Measurements from ENCODE around the gene L3MBTL4.

L3MBTL4 gene

DNA sequence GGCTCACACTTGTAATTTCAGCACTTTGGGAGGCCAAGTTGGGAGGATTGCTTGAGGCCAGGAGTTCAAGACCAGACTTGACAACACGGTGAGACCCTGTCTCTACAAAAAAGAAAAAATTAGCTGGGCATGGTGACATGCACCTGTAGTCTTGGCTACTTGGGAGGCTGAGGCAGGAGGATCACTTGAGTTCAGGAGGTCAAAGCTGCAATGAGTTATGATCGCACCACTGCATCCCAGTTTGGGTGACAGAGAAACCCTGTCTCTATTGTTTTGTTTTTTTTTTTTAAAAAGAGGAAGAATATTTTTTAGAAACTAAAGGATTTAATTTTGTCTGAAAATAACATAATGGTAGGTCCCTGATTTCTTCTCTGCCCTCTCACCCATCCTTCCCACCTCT, 440.0 kb downstream of the L3MBTL4 start:
- CTCF ChIA-PET, result interaction anchor here (1.4 kb wide), 2 partner anchors 10 to 14 kb away, joined by 3 to 4 read pairs; no protein-coding TSS in a partner anchor
- POLR2A ChIA-PET, result no interaction called here
- TF ChIP-seq CTCF (IDR thresholded peaks at IDR 0.05; ENCODE audit: control extremely low read depth, extremely low read depth, low read depth, missing control alignments), result no peak

DNA sequence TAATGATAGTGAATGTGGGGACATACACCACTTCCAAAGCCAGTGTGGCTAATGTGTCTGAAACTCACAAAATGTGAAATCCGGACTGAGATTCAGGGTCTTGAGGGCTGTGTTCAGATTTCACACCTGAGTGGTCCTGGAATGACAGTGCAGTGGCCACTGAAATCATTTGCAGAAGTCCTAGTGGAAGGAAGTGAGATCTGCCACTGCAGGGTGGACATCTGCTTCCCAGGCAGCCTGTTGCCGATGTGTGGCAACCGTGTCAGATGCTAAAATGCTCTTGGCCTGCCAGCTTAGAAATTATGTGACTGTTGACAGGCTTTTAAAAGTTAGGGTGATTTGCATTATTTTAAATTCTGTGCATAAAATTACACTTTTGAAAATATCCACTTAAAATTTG, 441.6 kb downstream of the L3MBTL4 start:
- no peak for DNase-seq (ENCODE audit: extremely low spot score)
- ChIA-PET POLR2A (no interaction called here), CTCF (interaction anchor here (1.0 to 1.9 kb wide), 5 partner anchors 9 to 82 kb away, joined by 3 to 18 read pairs (median 3); no protein-coding TSS in a partner anchor)
- no peak for TF ChIP-seq CTCF (IDR thresholded peaks at IDR 0.05; ENCODE audit: control extremely low read depth, extremely low read depth, low read depth, missing control alignments)

More for the DNA sequence above, 440.0 kb downstream of the L3MBTL4 start:
- DNase-seq (ENCODE audit: extremely low spot score), result no peak

GRCh38 chr18:5972298-5972697, 442.4 kb downstream of the L3MBTL4 start:
- CTCF ChIA-PET, result interaction anchor here (0.6 to 1.9 kb wide), 7 partner anchors 11 to 393 kb away, joined by 3 to 18 read pairs (median 3); no protein-coding TSS in a partner anchor

GRCh38 chr18:5969989-5970403, 444.7 kb downstream of the L3MBTL4 start:
- no peak for TF ChIP-seq CTCF (IDR thresholded peaks at IDR 0.05; ENCODE audit: control extremely low read depth, extremely low read depth, low read depth, missing control alignments)
- DNase-seq (ENCODE audit: extremely low spot score), result no peak
- CTCF ChIA-PET, result interaction anchor here (0.8 kb wide), 1 partner anchor 80 kb away, joined by 3 read pairs; no protein-coding TSS in a partner anchor
- POLR2A ChIA-PET, result no interaction called here

More at GRCh38 chr18:5972298-5972697, 442.4 kb downstream of the L3MBTL4 start:
- POLR2A ChIA-PET, result no interaction called here
- TF ChIP-seq CTCF (IDR thresholded peaks at IDR 0.05; ENCODE audit: control extremely low read depth, extremely low read depth, low read depth, missing control alignments), result no peak
- peak; percentile 34 for DNase-seq (ENCODE audit: extremely low spot score)

- POLR2A ChIA-PET, result no interaction called here
- CTCF ChIA-PET, result interaction anchor here (0.8 to 1.1 kb wide), 2 partner anchors 10 to 80 kb away, joined by 3 read pairs; no protein-coding TSS in a partner anchor
- TF ChIP-seq CTCF (IDR thresholded peaks at IDR 0.05; ENCODE audit: control extremely low read depth, extremely low read depth, low read depth, missing control alignments), result no peak
- no peak for DNase-seq (ENCODE audit: extremely low spot score)
Observed at GRCh38 chr18:5969355-5969988, 445.2 kb downstream of the L3MBTL4 start.

GRCh38 chr18:5967666-5968065, 447.0 kb downstream of the L3MBTL4 start:
- ChIA-PET POLR2A (no interaction called here), CTCF (interaction anchor here (1.2 to 1.5 kb wide), 2 partner anchors 20 to 80 kb away, joined by 3 to 5 read pairs; no protein-coding TSS in a partner anchor)
- no peak for TF ChIP-seq CTCF (IDR thresholded peaks at IDR 0.05; ENCODE audit: control extremely low read depth, extremely low read depth, low read depth, missing control alignments)
- DNase-seq (ENCODE audit: extremely low spot score), result no peak
